Activated naive CD8-positive, alpha-beta T cell treated with anti-CD3 and anti-CD28 coated beads, Interleukin-2, amount 50 U/mL, for 16 hours (primary cell): ENCODE measurements around the gene PLA2G2C.
"Not testable (repeated sequence)": the region's sequence is repeated elsewhere in the genome, so short reads cannot be mapped to it uniquely, and the experiment has no call there.

Experiments
- DNase-seq: peaks from one replicate; pipeline ENCODE4 v3.0.0-alpha.2; 2020; ENCODE audit warnings: low read depth, low spot score

Gene PLA2G2C

DNA sequence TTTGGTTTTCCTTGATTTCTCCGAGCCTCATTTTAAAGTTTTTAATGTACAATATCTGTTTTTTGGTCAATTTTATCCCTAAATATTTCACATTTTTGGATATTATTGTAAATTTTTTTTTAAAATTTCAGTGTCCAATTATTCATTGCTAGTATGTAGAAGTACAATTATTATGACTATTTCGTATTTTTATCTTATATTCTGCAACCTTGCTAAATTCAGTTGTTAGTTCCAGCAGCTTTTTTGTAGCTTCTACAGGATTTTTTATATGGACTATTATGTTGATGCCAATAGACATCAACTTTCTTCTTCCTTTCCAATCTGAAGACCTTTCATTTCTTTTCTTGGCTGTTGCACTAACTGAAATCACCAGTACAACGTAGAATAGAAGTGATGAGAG, 51.3 kb downstream of the PLA2G2C start:
- DNase-seq: no peak

DNA sequence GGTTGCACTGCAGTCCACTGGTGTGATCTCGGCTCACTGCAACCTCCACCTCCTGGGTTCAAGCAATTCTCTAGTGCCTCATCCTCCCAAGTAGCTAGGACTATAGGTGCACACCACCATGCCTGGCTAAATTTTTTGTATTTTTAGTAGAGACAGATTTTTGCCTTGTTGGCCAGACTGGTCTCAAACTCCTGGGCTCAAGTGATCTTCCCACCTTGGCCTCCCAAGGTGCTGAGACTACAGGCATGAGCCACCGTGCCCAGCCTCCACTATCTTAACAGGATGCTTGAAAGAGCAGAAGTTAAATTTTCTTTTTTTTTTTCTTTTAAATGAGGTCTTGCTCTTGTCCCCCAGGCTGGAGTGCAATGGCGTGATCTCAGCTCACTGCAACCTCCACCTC, 55.8 kb downstream of the PLA2G2C start:
- DNase-seq: not testable (repeated sequence)

DNA sequence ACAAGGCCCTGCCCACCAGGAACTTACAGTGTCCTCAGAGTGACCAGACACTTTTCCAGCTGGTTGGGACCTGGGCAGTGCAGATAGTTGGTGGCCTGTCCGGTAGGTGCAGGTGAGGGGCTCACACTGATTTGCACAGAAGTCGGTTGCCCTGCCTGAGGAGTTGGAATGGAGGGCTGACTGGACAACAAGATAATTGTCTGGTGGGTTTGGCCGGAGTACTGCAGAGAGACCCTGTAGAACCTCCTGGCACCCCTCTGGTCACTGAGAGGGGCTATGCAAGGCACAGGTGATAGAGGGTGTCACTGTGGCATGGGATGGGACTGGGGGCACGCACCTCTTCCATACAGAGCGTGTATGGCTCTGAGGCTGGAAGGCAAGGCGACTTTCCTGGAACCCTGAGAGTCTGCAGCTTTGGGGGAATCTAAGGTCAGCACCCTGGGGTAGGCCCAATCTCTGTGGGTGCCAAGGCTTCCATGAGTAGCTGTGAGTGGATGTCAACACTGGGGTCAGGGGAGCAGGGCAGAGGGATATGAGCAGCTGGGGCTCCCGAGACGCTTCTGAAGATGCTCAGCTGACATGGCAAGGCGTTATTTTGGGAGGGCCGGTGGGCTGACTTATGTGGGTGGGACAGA, 59.4 kb downstream of the PLA2G2C start:
- no peak for DNase-seq

DNA sequence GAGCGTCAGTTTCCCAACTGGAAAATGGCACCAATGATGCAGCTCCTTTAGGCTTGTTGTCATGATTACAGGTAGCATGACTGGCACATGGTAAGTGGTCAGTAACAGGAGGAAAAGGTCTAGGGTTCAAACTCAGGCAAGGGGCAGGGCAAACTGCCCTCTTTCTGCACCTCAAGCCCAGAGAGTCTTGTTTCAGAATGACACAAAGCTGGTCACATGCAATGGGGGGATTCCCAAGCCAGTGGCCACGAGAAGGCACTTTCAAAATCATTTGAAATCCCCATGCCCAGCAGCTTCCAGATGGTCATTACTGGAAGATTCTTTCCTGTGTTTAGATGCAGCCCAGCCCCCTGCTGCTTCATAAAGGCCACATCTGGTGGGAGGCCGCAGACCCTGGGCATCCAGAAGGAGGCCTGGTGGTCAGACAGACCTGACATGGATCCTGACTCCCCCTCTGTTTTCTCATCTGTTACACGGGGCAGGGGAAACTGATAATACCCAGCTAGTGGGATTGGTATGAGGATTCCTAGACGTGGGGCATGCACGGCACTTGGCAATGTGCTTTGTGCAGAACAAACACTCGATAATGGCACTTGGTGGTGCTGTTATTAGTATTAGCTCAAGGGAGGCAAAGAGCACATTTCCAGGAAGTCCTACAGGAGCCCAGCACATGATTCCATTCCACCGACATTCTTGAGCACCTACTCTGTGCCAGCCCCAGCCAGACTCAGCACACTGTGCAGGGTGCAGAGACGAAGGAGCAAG, 60.1 kb downstream of the PLA2G2C start:
- DNase-seq: no peak

DNA sequence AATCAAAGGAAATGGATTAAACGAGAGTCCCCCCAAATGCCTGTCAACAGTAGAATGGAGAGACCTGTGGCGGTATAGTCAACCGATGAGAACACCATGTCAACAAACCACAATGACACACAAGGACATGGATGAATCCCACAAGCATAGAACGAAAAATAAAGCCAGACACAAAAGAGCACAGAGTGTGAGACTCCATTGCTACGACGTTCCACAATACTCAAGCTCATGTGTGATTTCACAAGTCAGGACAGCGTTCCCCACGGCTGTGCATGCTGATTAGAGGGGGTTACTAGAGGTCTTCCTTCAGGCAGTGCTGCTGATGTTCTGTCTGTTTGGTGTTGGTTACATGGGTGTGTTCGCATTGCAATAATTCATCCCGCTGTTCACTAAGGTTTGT, 61.2 kb downstream of the PLA2G2C start:
- DNase-seq: no peak

DNA sequence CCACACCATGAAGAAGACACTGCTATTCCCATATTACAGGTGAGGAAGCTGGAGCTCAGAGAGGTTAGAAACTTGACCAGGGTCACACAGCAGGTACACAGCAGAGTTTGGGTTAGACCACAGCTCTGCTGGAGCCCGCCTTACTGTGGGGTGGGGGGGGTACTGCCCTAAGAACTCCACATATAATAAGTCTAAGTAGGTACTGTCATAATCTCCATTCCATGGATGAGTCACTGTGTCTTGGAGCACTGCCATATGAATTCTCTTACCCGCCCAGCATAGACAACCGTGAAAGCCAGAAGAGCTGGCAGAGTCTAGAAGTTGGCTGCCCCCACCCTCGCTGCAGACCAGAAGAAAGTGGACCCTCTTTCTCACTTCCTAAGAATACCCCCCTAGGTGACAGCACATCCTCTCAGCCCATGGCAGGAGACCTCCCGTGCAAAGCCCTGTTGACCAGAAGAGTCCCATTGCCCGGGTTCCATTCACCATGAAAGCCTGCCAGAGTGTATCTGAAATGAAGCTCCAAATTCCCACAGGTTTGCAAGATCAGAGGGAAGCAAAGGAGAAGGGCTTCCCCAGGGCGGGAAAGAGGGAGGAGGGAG, 61.8 kb downstream of the PLA2G2C start:
- DNase-seq: no peak

DNA sequence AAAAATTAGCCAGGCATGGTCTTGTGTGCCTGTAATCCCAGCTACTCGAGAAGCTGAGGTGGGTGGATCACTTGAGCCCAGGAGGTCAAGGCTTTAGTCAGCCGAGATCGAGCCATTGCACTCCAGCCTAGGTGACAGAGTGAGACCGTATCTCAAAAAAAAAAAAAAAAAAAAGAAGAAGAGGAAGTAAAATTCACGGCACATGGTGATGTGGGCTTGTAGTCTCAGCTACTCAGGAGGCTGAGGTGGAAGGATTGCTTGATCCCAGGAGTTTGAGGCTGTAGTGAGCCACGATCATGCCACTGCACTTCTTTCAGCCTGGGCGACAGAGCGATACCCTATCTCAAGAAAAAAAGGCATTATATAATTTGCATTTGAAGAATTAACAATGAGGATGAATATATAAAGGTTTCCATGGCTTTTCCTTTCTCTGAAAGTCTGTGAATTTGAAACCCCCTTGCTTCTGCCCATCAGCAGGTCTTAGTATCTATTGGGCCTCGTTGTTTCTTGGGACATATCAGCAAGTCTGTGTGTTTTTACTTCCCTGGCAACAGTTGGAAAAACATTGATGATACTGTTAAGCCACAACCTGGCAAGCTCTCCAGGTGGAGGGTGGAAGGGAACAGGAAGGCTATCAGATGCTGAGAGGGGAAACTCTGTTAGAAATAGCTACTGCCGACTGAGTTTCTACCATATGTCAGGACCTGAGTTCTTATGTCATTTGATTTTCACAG, 62.4 kb downstream of the PLA2G2C start:
- DNase-seq: no peak

DNA sequence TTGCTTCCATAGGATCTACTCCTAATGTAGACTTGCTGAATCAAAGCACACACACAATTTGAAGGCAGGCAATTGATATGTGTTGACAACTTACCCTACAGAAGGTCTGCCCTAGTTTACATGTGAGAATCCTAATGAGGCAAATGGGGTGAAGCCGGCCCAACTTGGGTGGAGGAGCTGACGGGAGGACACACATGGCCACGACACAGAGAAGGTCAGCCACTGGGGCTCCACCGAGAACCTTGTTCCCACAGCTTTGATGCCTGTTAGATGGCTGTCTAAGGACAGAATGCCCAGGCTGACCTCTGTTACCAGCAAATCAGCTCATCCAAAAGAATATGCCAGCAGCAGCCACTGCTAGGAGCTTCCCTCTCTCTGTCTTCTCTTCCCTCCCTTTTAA, 65.5 kb downstream of the PLA2G2C start:
- no peak for DNase-seq

DNA sequence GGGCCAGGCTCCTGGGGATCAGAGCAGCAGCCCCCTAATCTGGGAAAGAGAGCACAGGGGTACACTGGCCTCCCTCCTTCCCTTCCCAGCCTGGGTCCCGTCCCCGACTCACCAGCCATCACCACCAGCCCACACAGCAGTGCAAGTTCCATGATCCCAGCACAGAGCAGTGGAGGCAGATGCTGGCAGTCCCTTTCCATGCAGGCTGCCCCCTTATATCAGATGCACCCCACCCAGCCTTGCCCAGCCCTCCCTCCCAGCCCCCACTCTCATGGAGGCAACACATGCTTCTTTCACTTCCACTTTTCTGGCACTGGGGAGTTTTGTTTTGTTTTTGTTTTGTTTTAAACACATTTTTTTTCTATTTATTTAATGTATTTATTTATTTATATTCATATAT, 67.0 kb downstream of the PLA2G2C start, which contains the start of gene PLA2G2D:
TSS of gene PLA2G2D (minus strand) at position 190 of the 400 bp plus-strand sequence. CDS start at position 152, 38 bp downstream.
- DNase-seq: no peak

DNA sequence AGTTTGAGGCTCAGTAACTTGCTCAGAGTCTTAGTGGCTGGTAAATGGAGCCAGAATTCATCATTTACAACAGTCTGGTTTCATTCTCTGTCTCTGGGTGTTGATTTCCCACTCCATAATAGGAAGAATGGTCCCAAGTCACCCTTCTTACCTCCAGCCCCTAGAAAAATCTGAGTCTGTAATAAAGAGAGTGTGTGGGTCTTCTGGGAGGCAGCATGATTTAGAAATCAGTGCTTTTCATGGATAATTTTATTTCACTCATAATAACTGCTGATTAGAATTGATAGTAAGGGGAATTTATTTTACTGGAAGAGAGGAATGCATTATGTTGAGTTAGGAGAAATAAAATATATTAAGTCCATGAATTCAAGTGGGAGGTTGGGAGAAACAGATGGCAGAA, 69.1 kb downstream of the PLA2G2C start:
- no peak for DNase-seq

DNA sequence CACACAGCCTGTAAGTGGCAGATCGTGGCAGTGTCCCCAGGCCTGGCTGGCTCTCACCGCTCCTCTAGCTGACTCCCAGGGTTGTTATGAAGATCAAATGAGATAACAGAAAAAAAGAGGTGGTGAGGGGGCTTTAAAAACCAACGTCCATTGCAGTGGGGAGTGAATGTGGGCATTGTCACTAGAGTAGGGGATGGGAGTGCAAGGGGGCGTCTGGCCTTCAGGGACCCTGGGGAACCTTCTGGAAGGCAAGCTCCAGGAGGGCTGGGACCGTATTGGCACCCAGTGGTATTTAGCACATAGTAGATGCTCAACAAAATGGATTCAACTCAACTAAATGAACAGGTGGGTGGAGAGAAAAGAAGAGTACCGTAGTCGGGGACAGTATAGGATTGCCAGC, 70.4 kb downstream of the PLA2G2C start:
- no peak for DNase-seq

DNA sequence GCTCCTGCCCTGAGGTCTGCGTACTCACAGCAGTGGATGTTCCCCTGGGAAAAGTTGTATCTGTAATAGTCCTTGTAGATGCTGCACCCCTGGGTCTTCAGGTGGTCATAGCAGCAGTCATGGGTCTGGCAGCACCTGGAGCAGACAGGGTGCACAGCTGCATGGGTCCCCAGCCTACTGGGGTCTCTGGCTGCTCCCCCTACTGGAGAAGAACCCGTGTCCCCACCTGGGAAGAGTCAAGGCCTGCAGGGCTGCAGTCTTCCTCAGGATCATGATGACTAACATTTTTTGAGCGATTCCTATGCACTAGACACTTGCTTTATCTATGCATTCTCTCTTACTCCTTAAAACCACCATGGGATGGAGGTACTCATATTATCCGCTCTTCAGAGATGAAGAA, 70.8 kb downstream of the PLA2G2C start:
- no peak for DNase-seq

DNA sequence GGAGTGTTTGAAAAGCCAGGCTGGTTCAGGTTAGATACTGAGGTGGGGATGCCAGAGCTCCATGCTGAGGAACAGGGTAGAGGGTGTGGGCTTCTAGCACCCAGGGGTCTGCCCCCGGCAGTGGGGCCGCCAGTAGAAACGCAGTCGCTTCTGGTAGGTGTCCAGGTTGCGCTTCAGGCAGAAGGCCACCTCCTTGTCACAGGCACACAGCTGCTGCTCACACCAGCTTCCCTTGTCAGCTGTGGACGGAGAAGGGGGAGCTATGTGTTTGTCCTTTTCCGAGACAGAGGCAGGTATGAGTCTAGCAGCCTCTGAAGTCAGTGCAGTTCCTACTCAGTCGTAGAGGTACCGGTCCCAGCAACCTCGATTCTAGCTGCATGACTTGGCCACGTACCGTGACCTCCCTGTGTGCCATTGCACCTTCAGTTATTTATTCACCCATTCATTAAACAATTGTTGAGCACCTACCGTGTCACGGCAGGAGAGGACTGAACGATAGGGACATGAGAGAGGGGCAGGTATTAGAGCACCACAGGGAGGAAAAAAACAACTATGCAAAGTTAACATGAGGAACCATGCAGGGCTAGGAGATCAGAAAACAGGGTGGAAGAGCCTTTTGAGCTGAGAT, 72.2 kb downstream of the PLA2G2C start:
- DNase-seq: no peak
